ENCODE measurements around the gene KIAA0319L. TPM values are rescaled to one million over a fixed set of nuclear protein-coding genes. Genes with fewer than 3 reads are reported as not detected.
A peak's percentile ranks its signal among the peaks of the same experiment; 100 is the strongest.

KIAA0319L gene
- total and polyA plus RNA-seq, 2 donors from 2014 or later = 30.3 to 73.0 TPM

- TF ChIP-seq, protein P1, sequence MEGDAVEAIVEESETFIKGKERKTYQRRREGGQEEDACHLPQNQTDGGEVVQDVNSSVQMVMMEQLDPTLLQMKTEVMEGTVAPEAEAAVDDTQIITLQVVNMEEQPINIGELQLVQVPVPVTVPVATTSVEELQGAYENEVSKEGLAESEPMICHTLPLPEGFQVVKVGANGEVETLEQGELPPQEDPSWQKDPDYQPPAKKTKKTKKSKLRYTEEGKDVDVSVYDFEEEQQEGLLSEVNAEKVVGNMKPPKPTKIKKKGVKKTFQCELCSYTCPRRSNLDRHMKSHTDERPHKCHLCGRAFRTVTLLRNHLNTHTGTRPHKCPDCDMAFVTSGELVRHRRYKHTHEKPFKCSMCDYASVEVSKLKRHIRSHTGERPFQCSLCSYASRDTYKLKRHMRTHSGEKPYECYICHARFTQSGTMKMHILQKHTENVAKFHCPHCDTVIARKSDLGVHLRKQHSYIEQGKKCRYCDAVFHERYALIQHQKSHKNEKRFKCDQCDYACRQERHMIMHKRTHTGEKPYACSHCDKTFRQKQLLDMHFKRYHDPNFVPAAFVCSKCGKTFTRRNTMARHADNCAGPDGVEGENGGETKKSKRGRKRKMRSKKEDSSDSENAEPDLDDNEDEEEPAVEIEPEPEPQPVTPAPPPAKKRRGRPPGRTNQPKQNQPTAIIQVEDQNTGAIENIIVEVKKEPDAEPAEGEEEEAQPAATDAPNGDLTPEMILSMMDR (IDR thresholded peaks at IDR 0.05; ENCODE audit: borderline replicate concordance, extremely low read depth, insufficient read depth) = no peak
- no peak for DNase-seq
- Histone ChIP-seq H3K9me3 (ENCODE audit: control insufficient read depth in 2 of 3, insufficient read depth in 1 of 3, low read length in 3 of 3) (no peaks in the 10 kb centered on the region), H3K9ac (ENCODE audit: low read length in 3 of 3) (peak overlapping the region in 1 of 3 donors; percentile 84), H3K4me1 (ENCODE audit: control insufficient read depth in 2 of 3, insufficient read depth in 2 of 3, low read depth in 1 of 3, low read length in 3 of 3) (peaks cover 0 to 19% (median 13%) of the 10 kb centered on the region in 3 donors), H3K36me3 (ENCODE audit: control insufficient read depth in 2 of 3, insufficient read depth in 3 of 3, low read length in 3 of 3) (peaks cover 0 to 14% (median 3%) of the 10 kb centered on the region in 3 donors), H3K4me3 (ENCODE audit: low read length in 3 of 3) (peak overlapping the region in 2 of 3 donors; percentile 64 to 92), H3K27me3 (ENCODE audit: control insufficient read depth, insufficient read depth, low read length) (no peaks in the 10 kb centered on the region), H3K27ac (ENCODE audit: low read depth in 2 of 2, low read length in 2 of 2) (no peak overlapping the region)
- intact Hi-C loops (cut with DNase I) = no loop called here
- FAIRE-seq = no peak
Measured at GRCh38 chr1:35555601-35556477, 1.4 kb downstream of the KIAA0319L start.

DNA sequence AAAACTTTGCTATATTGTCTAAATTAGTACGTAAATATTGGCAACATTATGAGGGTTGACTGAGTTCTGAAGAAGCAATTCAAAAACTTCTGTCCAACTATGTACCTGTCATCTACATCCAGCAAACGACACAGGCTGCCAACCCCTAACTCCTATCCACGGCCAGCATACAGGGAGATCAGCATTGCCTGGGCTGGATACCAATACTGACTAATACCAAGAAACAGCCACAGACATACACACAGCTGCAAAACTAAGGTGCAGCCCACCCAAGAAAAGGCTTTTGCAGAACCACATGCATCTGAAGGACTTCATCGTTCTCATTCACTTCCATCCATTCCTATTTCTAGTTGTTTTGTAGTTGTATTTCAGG is 2.0 kb downstream of the KIAA0319L start:
- H3K9ac ChIP-seq (ENCODE audit: low read length in 3 of 3) = no peak overlapping the region
- H3K27me3 ChIP-seq (ENCODE audit: control insufficient read depth, insufficient read depth, low read length) = no peaks in the 10 kb centered on the region
- H3K4me1 ChIP-seq (ENCODE audit: control insufficient read depth in 2 of 3, insufficient read depth in 2 of 3, low read depth in 1 of 3, low read length in 3 of 3) = peaks cover 0 to 19% (median 13%) of the 10 kb centered on the region in 3 donors
- no peak overlapping the region for H3K4me3 ChIP-seq (ENCODE audit: low read length in 3 of 3)
- no peak overlapping the region for H3K27ac ChIP-seq (ENCODE audit: low read depth in 2 of 2, low read length in 2 of 2)
- H3K9me3 ChIP-seq (ENCODE audit: control insufficient read depth in 2 of 3, insufficient read depth in 1 of 3, low read length in 3 of 3) = no peaks in the 10 kb centered on the region
- FAIRE-seq = no peak
- TF ChIP-seq, protein P1 (IDR thresholded peaks at IDR 0.05; ENCODE audit: borderline replicate concordance, extremely low read depth, insufficient read depth) = no peak
- no peak for DNase-seq
- H3K36me3 ChIP-seq (ENCODE audit: control insufficient read depth in 2 of 3, insufficient read depth in 3 of 3, low read length in 3 of 3) = peaks cover 0 to 14% (median 3%) of the 10 kb centered on the region in 3 donors
- intact Hi-C loops (cut with DNase I) = no loop called here

DNA sequence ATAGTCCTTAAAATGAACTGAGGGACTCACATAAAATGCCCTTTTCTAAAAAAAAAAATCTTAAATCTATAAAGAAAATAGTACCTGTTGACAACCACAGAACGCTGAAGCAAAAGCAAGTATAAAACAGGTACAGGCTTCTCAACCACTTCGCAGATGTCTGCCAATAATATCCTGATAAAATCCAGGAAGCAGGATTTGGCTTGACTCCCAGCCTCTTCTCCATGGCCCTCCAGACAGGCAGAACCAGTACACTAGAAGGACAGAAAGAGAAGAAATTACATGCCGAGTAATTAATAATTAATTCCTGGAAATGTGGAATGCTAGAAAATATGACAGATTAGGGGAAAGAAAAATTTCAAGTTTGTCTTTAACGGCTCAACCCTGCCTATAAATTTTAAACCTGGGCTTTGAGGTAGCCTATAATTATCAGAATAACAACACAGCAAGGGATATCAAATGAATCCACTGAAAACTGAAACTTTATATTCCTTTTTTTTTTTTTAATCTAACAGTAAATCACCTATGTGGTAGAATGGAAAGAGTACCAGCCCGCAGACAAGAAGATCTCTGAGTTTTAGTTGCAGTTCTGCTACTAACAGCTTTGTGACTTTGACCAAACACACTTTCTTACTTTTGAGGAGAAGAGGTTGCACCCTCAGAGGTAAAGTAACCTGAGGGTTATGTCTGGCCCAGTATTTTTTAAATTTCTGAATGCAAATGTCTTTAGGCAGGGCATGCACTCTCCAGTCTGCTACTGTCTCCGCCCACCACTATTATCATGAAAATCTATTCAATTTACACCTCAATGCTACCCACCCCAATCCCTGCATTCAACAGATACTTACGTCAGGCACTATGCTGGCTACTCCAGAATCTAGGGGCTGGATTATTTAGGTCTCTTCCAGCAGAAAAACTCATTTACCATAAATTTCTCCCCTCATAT is 2.7 kb downstream of the KIAA0319L start:
- no peaks in the 10 kb centered on the region for H3K27me3 ChIP-seq (ENCODE audit: control insufficient read depth, insufficient read depth, low read length)
- H3K4me3 ChIP-seq (ENCODE audit: low read length in 3 of 3) = no peak overlapping the region
- intact Hi-C loops (cut with DNase I) = no loop called here
- TF ChIP-seq, protein P1 (IDR thresholded peaks at IDR 0.05; ENCODE audit: borderline replicate concordance, extremely low read depth, insufficient read depth) = no peak
- H3K9me3 ChIP-seq (ENCODE audit: control insufficient read depth in 2 of 3, insufficient read depth in 1 of 3, low read length in 3 of 3) = no peaks in the 10 kb centered on the region
- H3K27ac ChIP-seq (ENCODE audit: low read depth in 2 of 2, low read length in 2 of 2) = no peak overlapping the region
- H3K4me1 ChIP-seq (ENCODE audit: control insufficient read depth in 2 of 3, insufficient read depth in 2 of 3, low read depth in 1 of 3, low read length in 3 of 3) = peaks cover 0 to 19% (median 13%) of the 10 kb centered on the region in 3 donors
- no peak overlapping the region for H3K9ac ChIP-seq (ENCODE audit: low read length in 3 of 3)
- FAIRE-seq (no peak), DNase-seq (no peak)
- H3K36me3 ChIP-seq (ENCODE audit: control insufficient read depth in 2 of 3, insufficient read depth in 3 of 3, low read length in 3 of 3) = peaks cover 0 to 14% (median 3%) of the 10 kb centered on the region in 3 donors

All from kidney (tissue), 14 donors.